Sigmoid colon (tissue), 7 donors: ENCODE data around the gene MCCC2. TPM values are rescaled to one million over a fixed set of nuclear protein-coding genes. Genes with fewer than 3 reads are reported as not detected.
"Not testable (repeated sequence)": the region's sequence is repeated elsewhere in the genome, so short reads cannot be mapped to it uniquely, and the experiment has no call there.

Experiments used
- DNase-seq: peaks from one replicate; pipeline ENCODE4 v3.0.0-alpha.2; 2019
- H3K27ac ChIP-seq, 4 donors: fragments of 200-600 bp; sonication (generic); one replicate each; pipeline ENCODE4 v1.5.1; 2016 to 2019; ENCODE audit warnings: mild to moderate bottlenecking in 1 of 4
- H3K27me3 ChIP-seq, 3 donors: fragments of 200-600 bp; sonication (generic); one replicate each; pipeline ENCODE4 v1.5.1; 2019; ENCODE audit warnings: mild to moderate bottlenecking in 1 of 3
- H3K36me3 ChIP-seq, 4 donors: fragments of 200-600 bp; sonication (generic); one replicate each; pipeline ENCODE4 v1.5.1; 2016 to 2019
- H3K4me1 ChIP-seq, 4 donors: fragments of 200-600 bp; sonication (generic); one replicate each; pipeline ENCODE4 v1.5.1; 2017 to 2019
- H3K4me3 ChIP-seq, 4 donors: fragments of 200-600 bp; sonication (generic); one replicate each; pipeline ENCODE4 v1.5.1; 2017 to 2019; ENCODE audit warnings: mild to moderate bottlenecking in 2 of 4, moderate library complexity in 1 of 4
- H3K9me3 ChIP-seq, 4 donors: fragments of 200-600 bp in 3 of 4; sonication (generic) in 3 of 4; one replicate each; pipeline versions ENCODE4 v1.5.1 to v1.6.1; 2013 to 2019
- CTCF ChIP-seq, 4 experiments: fragments of 450-650 bp in 3 of 4; fragments of 200-600 bp in 1 of 4; IDR thresholded peaks; one replicate each; pipeline ENCODE4 v1.5.1; 2016 to 2019; ENCODE audit warnings: antibody characterized with exemption in 4 of 4, mild to moderate bottlenecking in 3 of 4, moderate library complexity in 2 of 4
- EP300 ChIP-seq, 4 donors: sonication (generic); formaldehyde crosslinking; IDR thresholded peaks; one replicate each; pipeline ENCODE4 v1.6.1; 2017; ENCODE audit warnings: antibody characterized with exemption in 4 of 4
- POLR2A ChIP-seq, 2 donors: fragments of 450-650 bp; IDR thresholded peaks; one replicate each; pipeline ENCODE4 v1.6.1; 2016; ENCODE audit warnings: antibody characterized with exemption in 2 of 2, mild to moderate bottlenecking in 2 of 2, moderate library complexity in 2 of 2
- POLR2AphosphoS5 ChIP-seq, 4 donors: sonication (generic); formaldehyde crosslinking; IDR thresholded peaks; one replicate each; pipeline ENCODE4 v1.6.1; 2017; ENCODE audit warnings: antibody characterized with exemption in 4 of 4
- WGBS, 2 donors: extraction: QIAGEN DNeasy Blood & Tissue Kit; methylation state at CpG; one replicate each; pipeline ENCODE4 v1.1.7; 2013; 5-methylcytosine and 5-hydroxymethylcytosine counted together
- intact Hi-C: fragments of 100-400 bp; cut with DNase I; formaldehyde crosslinking; loops from one replicate; pipeline ENCODE4 v1.15.1; 2023
- polyA plus RNA-seq, 3 donors: library from polyadenylated mRNA; stranded (reverse); fragments of 200-250 nt; gene quantifications; one replicate each; pipeline ENCODE4 v1.2.3, GENCODE V29; 2013
- total RNA-seq, 4 donors: library from RNA; depleted of rRNA; stranded (reverse); fragments of >200 nt; gene quantifications; one replicate each; pipeline ENCODE4 v1.1.0, GENCODE V29; 2016
- donor health status: healthy with polysubstance abuse.
- donor health status: Bipolar disorder and iron deficiency.
- donor health status: healthy.

Gene MCCC2
- total and polyA plus RNA-seq, 7 donors = 17.6 to 44.2 (median 23.8) TPM

GRCh38 chr5:71564895-71565294, 22.2 kb upstream of the MCCC2 start:
- Histone ChIP-seq H3K36me3 (peaks cover 7 to 73% (median 23%) of the 10 kb centered on the region in 4 donors), H3K27me3 (no peaks in the 10 kb centered on the region), H3K9me3 (no peaks in the 10 kb centered on the region), H3K4me3 (no peak overlapping the region), H3K27ac (no peak overlapping the region), H3K4me1 (no peaks in the 10 kb centered on the region)
- intact Hi-C loops = no loop called here
- DNase-seq = no peak
- TF ChIP-seq POLR2AphosphoS5 (IDR thresholded peaks at IDR 0.05) (no peak), CTCF (IDR thresholded peaks at IDR 0.05) (no peak), POLR2A (IDR thresholded peaks at IDR 0.05) (no peak), EP300 (IDR thresholded peaks at IDR 0.05) (no peak)

GRCh38 chr5:71569748-71570509, 17.2 kb upstream of the MCCC2 start:
- H3K27ac ChIP-seq = no peak overlapping the region
- WGBS, 2 donors = 87 to 94% methylated on average over 5 of the region's 5 CpGs
- TF ChIP-seq CTCF (IDR thresholded peaks at IDR 0.05) (no peak), POLR2A (IDR thresholded peaks at IDR 0.05) (no peak), POLR2AphosphoS5 (IDR thresholded peaks at IDR 0.05) (no peak), EP300 (IDR thresholded peaks at IDR 0.05) (no peak)
- no peaks in the 10 kb centered on the region for H3K27me3 ChIP-seq
- no peak overlapping the region for H3K4me3 ChIP-seq
- no peaks in the 10 kb centered on the region for H3K9me3 ChIP-seq
- intact Hi-C loops = no loop called here
- H3K36me3 ChIP-seq = peaks cover 0 to 24% (median 3%) of the 10 kb centered on the region in 4 donors
- no peaks in the 10 kb centered on the region for H3K4me1 ChIP-seq
- DNase-seq = no peak

- peaks cover 0 to 11% (median 3%) of the 10 kb centered on the region in 4 donors for H3K36me3 ChIP-seq
- H3K27ac ChIP-seq, H3K27me3 ChIP-seq, H3K4me3 ChIP-seq, DNase-seq, H3K4me1 ChIP-seq, H3K9me3 ChIP-seq, intact Hi-C loops: not testable (repeated sequence)
- WGBS, 2 donors = 96% methylated on average over 7 of the region's 7 CpGs
Observed at GRCh38 chr5:71571811-71572210, 15.3 kb upstream of the MCCC2 start.

- Histone ChIP-seq H3K4me1 (no peaks in the 10 kb centered on the region), H3K4me3 (no peak overlapping the region), H3K27me3 (no peaks in the 10 kb centered on the region), H3K27ac (no peak overlapping the region), H3K9me3 (no peaks in the 10 kb centered on the region), H3K36me3 (peaks cover 0 to 1% (median 0%) of the 10 kb centered on the region in 4 donors)
- 81 to 83% methylated on average over 7 of the region's 7 CpGs for WGBS, 2 donors
- TF ChIP-seq CTCF (IDR thresholded peaks at IDR 0.05) (no peak), POLR2A (IDR thresholded peaks at IDR 0.05) (no peak), POLR2AphosphoS5 (IDR thresholded peaks at IDR 0.05) (no peak), EP300 (IDR thresholded peaks at IDR 0.05) (no peak)
- DNase-seq = no peak
- intact Hi-C loops = no loop called here
Observed at GRCh38 chr5:71573591-71573990, 13.5 kb upstream of the MCCC2 start.

GRCh38 chr5:71575588-71575987, 11.6 kb upstream of the MCCC2 start:
- H3K4me3 ChIP-seq, H3K9me3 ChIP-seq, H3K27me3 ChIP-seq, intact Hi-C loops, H3K36me3 ChIP-seq, H3K27ac ChIP-seq, DNase-seq, H3K4me1 ChIP-seq: not testable (repeated sequence)
- WGBS, 2 donors = 91 to 92% methylated on average over 4 of the region's 4 CpGs

DNA sequence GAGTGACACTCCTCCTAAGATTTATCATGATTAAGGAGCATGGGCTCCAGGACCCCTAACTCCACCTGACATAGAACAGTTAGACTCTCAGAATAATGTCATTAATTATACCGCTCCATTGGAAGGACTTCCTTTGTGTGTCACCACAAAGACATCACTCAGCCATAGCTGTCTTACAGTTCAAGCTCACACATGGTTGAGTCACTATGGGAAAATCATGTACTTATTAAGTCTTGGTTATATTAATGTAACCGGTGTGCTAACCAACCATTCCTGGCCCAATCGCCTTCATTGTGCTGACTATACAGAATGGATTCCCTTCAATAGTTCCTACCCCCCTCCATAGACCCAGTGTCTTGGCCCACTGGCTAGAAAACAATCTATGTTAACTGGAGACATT, 10.9 kb upstream of the MCCC2 start:
- no peak for TF ChIP-seq POLR2A (IDR thresholded peaks at IDR 0.05)
- no peak for TF ChIP-seq CTCF (IDR thresholded peaks at IDR 0.05)
- TF ChIP-seq POLR2AphosphoS5 (IDR thresholded peaks at IDR 0.05) = no peak
- TF ChIP-seq EP300 (IDR thresholded peaks at IDR 0.05) = no peak
- Histone ChIP-seq H3K27ac (no peak overlapping the region), H3K4me1 (no peaks in the 10 kb centered on the region), H3K9me3 (no peaks in the 10 kb centered on the region), H3K36me3 (no peaks in the 10 kb centered on the region), H3K4me3 (no peak overlapping the region), H3K27me3 (no peaks in the 10 kb centered on the region)
- DNase-seq = no peak
- intact Hi-C loops = no loop called here
- WGBS, 2 donors = 98% methylated on average over 3 of the region's 3 CpGs

DNA sequence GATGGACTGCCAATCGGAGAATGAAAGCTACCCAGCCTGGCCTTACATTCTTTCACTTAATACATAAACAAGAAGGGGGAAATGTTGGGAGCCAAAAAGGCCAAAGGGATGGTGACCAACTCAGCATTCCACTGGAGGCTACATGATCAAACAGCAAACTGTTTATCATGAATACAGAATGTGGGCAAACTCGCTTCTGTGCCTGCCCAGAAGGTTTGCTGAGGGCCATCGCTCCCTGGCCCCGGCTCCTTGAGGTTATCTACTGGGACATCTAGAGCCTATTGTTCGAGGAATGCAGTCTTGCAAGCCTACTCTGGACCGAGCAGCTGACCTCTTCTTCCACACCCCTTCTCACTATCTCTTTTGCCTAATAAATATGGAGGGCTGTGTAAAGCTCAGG, 9.3 kb upstream of the MCCC2 start:
- H3K9me3 ChIP-seq, intact Hi-C loops, H3K27ac ChIP-seq, DNase-seq, H3K36me3 ChIP-seq, H3K27me3 ChIP-seq, H3K4me3 ChIP-seq, H3K4me1 ChIP-seq: not testable (repeated sequence)
- WGBS, 2 donors = 96% methylated on average over 6 of the region's 6 CpGs
